Neuronal stem cell (in vitro differentiated cells): ENCODE data around the gene ADGRA1.

Experiments
- DNase-seq: peaks from one replicate; pipeline ENCODE4 v3.0.0-alpha.2; 2013; ENCODE audit warnings: low spot score
- H2AFZ ChIP-seq: one replicate; pipeline ENCODE4 v1.6.1; 2013; ENCODE audit warnings: mild to moderate bottlenecking, low read length, inconsistent platforms
- H2AK5ac ChIP-seq: 2 replicates; pipeline ENCODE4 v1.6.1; 2013; ENCODE audit warnings: low read depth, mild to moderate bottlenecking, inconsistent platforms, low read length, moderate library complexity, mixed read lengths
- H2BK120ac ChIP-seq: 2 replicates; pipeline ENCODE4 v1.6.1; 2013; ENCODE audit warnings: low read depth, mild to moderate bottlenecking, inconsistent platforms, low read length, moderate library complexity, mixed read lengths
- H2BK12ac ChIP-seq: one replicate; pipeline ENCODE4 v1.6.1; 2013; ENCODE audit warnings: low read length, inconsistent platforms
- H2BK15ac ChIP-seq: 2 replicates; pipeline ENCODE4 v1.6.1; 2013; ENCODE audit warnings: mild to moderate bottlenecking, low read length, inconsistent platforms, mixed read lengths
- H2BK5ac ChIP-seq: one replicate; pipeline ENCODE4 v1.6.1; 2013; ENCODE audit warnings: inconsistent platforms, mild to moderate bottlenecking, low read length, moderate library complexity
- H3K14ac ChIP-seq: one replicate; pipeline ENCODE4 v1.6.1; 2013; ENCODE audit warnings: low read length, inconsistent platforms
- H3K18ac ChIP-seq: 2 replicates; pipeline ENCODE4 v1.6.1; 2013; ENCODE audit warnings: low read length, inconsistent platforms
- H3K23ac ChIP-seq: 2 replicates; pipeline ENCODE4 v1.6.1; 2013; ENCODE audit warnings: low read depth, mild to moderate bottlenecking, mixed read lengths, low read length, inconsistent platforms; ENCODE audit not compliant: poor library complexity
- H3K27ac ChIP-seq: replicated peaks from 3 replicates; pipeline ENCODE4 v1.5.1; 2013; ENCODE audit warnings: low read length, inconsistent platforms
- H3K27me3 ChIP-seq, 3 experiments: 2 replicates each; pipeline ENCODE4 v1.6.1; 2013; ENCODE audit warnings: low read length in 3 of 3, mild to moderate bottlenecking in 2 of 3, inconsistent platforms in 1 of 3, low read depth in 1 of 3, mixed read lengths in 1 of 3, moderate library complexity in 1 of 3; ENCODE audit not compliant: control insufficient read depth in 3 of 3, insufficient read depth in 3 of 3
- H3K36me3 ChIP-seq, 2 donors: replicated peaks in 1 of 2; 2 replicates each; pipeline ENCODE4 v1.6.1; 2013; ENCODE audit warnings: low read length in 2 of 2; ENCODE audit not compliant: control insufficient read depth in 2 of 2, insufficient read depth in 2 of 2
- H3K4ac ChIP-seq: 2 replicates; pipeline ENCODE4 v1.6.1; 2013; ENCODE audit warnings: inconsistent platforms, mild to moderate bottlenecking, low read length, moderate library complexity
- H3K4me1 ChIP-seq, 2 donors: 1 replicate in 1 of 2; 2 replicates in 1 of 2; pipeline ENCODE4 v1.6.1; 2013; ENCODE audit warnings: low read length in 2 of 2, low read depth in 1 of 2; ENCODE audit not compliant: control insufficient read depth in 2 of 2, insufficient read depth in 1 of 2
- H3K4me2 ChIP-seq: one replicate; pipeline ENCODE4 v1.6.1; 2013; ENCODE audit warnings: mild to moderate bottlenecking, low read length, inconsistent platforms; ENCODE audit not compliant: insufficient read depth, poor library complexity, severe bottlenecking
- H3K4me3 ChIP-seq, 2 donors: 2 replicates each; pipeline ENCODE4 v1.5.1; 2013; ENCODE audit warnings: low read length in 2 of 2, mild to moderate bottlenecking in 2 of 2, inconsistent platforms in 1 of 2, moderate library complexity in 1 of 2
- H3K79me1 ChIP-seq: one replicate; pipeline ENCODE4 v1.6.1; 2013; ENCODE audit warnings: low read depth, mild to moderate bottlenecking, inconsistent platforms, low read length, moderate library complexity
- H3K9ac ChIP-seq: one replicate; pipeline ENCODE4 v1.6.1; 2013; ENCODE audit warnings: mild to moderate bottlenecking, low read depth, low read length, inconsistent platforms; ENCODE audit not compliant: poor library complexity
- H3K9me3 ChIP-seq, 2 donors: replicated peaks in 1 of 2; 2 replicates each; pipeline versions ENCODE3 to v1.6.1; 2013; ENCODE audit warnings: low read length in 2 of 2, mild to moderate bottlenecking in 2 of 2, inconsistent platforms in 1 of 2, low read depth in 1 of 2, mixed read lengths in 1 of 2, moderate library complexity in 1 of 2; ENCODE audit not compliant: control insufficient read depth in 2 of 2, insufficient read depth in 1 of 2
- H4K8ac ChIP-seq: one replicate; pipeline ENCODE4 v1.6.1; 2013; ENCODE audit warnings: low read depth, mild to moderate bottlenecking, inconsistent platforms, low read length, moderate library complexity
- H4K91ac ChIP-seq: one replicate; pipeline ENCODE4 v1.6.1; 2013; ENCODE audit warnings: low read length, low read depth, mild to moderate bottlenecking, inconsistent platforms; ENCODE audit not compliant: poor library complexity
- WGBS, 2 donors: extraction: QIAGEN DNeasy Blood & Tissue Kit; methylation state at CpG; one replicate each; pipeline ENCODE4 v1.1.7; 2013; ENCODE audit warnings: missing lambda C conversion rate in 2 of 2, mixed read lengths in 1 of 2; ENCODE audit not compliant: insufficient read length in 2 of 2, insufficient replicate concordance in 1 of 2; ENCODE audit errors: extremely low coverage in 2 of 2; 5-methylcytosine and 5-hydroxymethylcytosine counted together

The ADGRA1 gene

DNA sequence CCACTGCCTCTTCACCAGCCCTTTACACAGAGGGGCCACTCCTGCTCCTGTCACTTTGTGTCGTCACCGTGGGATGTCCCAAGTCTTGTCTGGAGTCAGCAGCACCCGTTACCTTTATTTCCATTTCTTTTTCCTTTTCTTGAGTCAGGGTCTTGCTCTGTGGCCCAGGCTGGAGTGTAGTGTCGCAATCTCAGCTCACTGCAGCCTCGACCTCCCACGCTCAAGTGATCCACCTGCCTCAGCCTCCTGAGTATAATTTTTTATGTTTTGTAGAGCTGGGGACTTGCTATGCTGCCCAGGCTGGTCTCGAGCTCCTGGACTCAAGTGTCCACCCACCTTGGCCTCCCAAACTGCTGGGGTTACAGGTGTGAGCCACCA is 28.6 kb upstream of the ADGRA1 start:
- Histone ChIP-seq H2AK5ac (no peak overlapping the region), H3K27me3 (peaks cover 0 to 11% (median 0%) of the 10 kb centered on the region in 3 experiments), H2BK5ac (no peak overlapping the region), H2BK120ac (no peak overlapping the region), H3K4me2 (peak overlapping the region; percentile 11), H3K9ac (no peak overlapping the region), H3K23ac (no peak overlapping the region), H3K4me1 (peaks cover 2 to 7% of the 10 kb centered on the region in 2 donors), H3K18ac (no peak overlapping the region), H2BK15ac (no peak overlapping the region), H2BK12ac (no peak overlapping the region), H3K36me3 (no peaks in the 10 kb centered on the region), H4K91ac (no peak overlapping the region), H3K4ac (no peak overlapping the region), H3K4me3 (no peak overlapping the region), H3K79me1 (peaks cover 1% of the 10 kb centered on the region), H3K14ac (no peak overlapping the region), H3K27ac (no peak overlapping the region), H2AFZ (no peak overlapping the region), H4K8ac (no peak overlapping the region), H3K9me3 (no peaks in the 10 kb centered on the region)
- no CpG with 5 or more reads among the region's 7 CpGs for WGBS, 2 donors
- no peak for DNase-seq

DNA sequence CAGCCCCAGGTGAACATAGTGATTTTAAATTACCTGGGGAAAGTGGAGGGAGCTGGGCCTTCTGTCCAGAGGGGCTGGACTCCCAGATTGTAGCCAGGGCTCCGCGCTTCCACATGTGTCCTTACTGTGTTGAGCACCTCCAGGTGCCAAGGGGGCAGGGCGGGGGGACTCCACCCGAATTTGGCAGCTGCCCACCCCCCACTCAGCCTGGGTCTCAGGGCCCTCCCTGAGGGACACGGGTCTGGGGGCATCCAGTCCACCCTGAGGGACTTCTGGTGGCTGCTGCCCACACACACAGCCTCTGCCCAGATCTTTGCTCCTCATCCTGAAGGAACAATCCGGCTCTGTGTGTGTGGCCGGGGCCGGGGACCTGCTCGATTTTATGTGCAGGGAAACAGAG is 28.2 kb upstream of the ADGRA1 start:
- H3K4ac ChIP-seq, result no peak overlapping the region
- H2BK120ac ChIP-seq, result no peak overlapping the region
- no peak overlapping the region for H2BK12ac ChIP-seq
- H3K4me2 ChIP-seq, result no peak overlapping the region
- no peak overlapping the region for H3K9ac ChIP-seq
- H3K27me3 ChIP-seq, result peaks cover 0 to 11% (median 0%) of the 10 kb centered on the region in 3 experiments
- H3K9me3 ChIP-seq, result no peaks in the 10 kb centered on the region
- no CpG with 5 or more reads among the region's 9 CpGs for WGBS, 2 donors
- no peak overlapping the region for H2BK5ac ChIP-seq
- no peak overlapping the region for H3K14ac ChIP-seq
- H3K4me3 ChIP-seq, result no peak overlapping the region
- peaks cover 2 to 7% of the 10 kb centered on the region in 2 donors for H3K4me1 ChIP-seq
- peak overlapping the region; percentile 31 for H3K23ac ChIP-seq
- peaks cover 1% of the 10 kb centered on the region for H3K79me1 ChIP-seq
- H4K91ac ChIP-seq, result no peak overlapping the region
- no peak overlapping the region for H3K27ac ChIP-seq
- H4K8ac ChIP-seq, result no peak overlapping the region
- DNase-seq, result no peak
- no peaks in the 10 kb centered on the region for H3K36me3 ChIP-seq
- H2AK5ac ChIP-seq, result peak overlapping the region; percentile 81
- H2AFZ ChIP-seq, result no peak overlapping the region
- peak overlapping the region; percentile 19 for H3K18ac ChIP-seq
- no peak overlapping the region for H2BK15ac ChIP-seq

DNA sequence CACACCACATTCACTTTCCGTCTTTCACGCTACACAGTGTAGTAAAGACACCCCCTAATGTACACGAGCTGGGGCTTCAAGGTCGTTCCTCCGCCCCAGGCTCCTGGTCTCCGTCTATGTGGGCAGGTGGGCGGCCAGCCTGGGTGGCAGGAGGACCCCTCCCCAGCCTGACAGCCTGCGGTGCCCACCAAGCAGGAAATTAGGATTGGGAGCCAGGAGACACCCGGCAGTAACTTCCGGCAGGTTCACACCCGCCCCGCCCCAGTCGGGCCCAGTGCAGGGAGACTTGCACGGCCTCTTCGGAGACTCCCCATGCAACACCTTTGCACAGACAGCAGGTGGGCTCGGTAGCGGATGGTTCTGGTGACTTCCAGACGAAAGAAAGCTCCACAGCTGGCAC is 27.7 kb upstream of the ADGRA1 start:
- H3K36me3 ChIP-seq, result no peaks in the 10 kb centered on the region
- no peak overlapping the region for H3K27ac ChIP-seq
- peak overlapping the region; percentile 50 for H3K9ac ChIP-seq
- H2BK5ac ChIP-seq, result peak overlapping the region; percentile 53
- no peak overlapping the region for H2AFZ ChIP-seq
- no CpG with 5 or more reads among the region's 18 CpGs for WGBS, 2 donors
- H3K4me1 ChIP-seq, result peaks cover 2 to 7% of the 10 kb centered on the region in 2 donors
- H2AK5ac ChIP-seq, result peak overlapping the region; percentile 81
- H2BK12ac ChIP-seq, result no peak overlapping the region
- H3K14ac ChIP-seq, result peak overlapping the region; percentile 71
- DNase-seq, result no peak
- no peak overlapping the region for H2BK120ac ChIP-seq
- H4K8ac ChIP-seq, result peak overlapping the region; percentile 17
- H3K4me2 ChIP-seq, result no peak overlapping the region
- no peaks in the 10 kb centered on the region for H3K9me3 ChIP-seq
- H3K79me1 ChIP-seq, result peaks cover 1% of the 10 kb centered on the region
- peak overlapping the region; percentile 71 for H3K18ac ChIP-seq
- H3K4ac ChIP-seq, result no peak overlapping the region
- no peak overlapping the region for H3K4me3 ChIP-seq
- peaks cover 0 to 11% (median 0%) of the 10 kb centered on the region in 3 experiments for H3K27me3 ChIP-seq
- no peak overlapping the region for H4K91ac ChIP-seq
- H2BK15ac ChIP-seq, result peak overlapping the region; percentile 89
- H3K23ac ChIP-seq, result peak overlapping the region; percentile 31

DNA sequence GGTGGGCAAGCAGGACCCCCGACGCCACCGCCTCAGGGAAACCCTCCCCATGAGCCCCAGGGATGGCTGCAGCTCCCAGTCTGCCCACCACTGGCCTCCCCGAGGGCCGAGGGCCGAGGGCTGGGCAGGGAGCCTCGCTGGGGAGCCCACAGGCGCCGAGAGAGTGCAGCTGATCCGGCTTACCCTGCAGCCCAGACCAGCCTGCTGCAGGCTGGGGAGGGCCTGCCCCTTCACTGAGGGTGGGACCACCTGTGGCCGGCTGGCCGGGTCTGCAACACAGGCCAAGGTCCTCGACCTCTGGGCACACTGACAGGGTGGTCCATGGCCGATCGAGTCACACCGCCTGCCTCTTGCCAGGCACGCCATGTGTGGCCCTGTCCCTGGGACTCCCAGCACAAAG is 27.3 kb upstream of the ADGRA1 start:
- Histone ChIP-seq H3K4me3 (no peak overlapping the region), H2BK5ac (peak overlapping the region; percentile 66), H4K8ac (no peak overlapping the region), H3K4me1 (peaks cover 2 to 5% of the 10 kb centered on the region in 2 donors), H3K9ac (peak overlapping the region; percentile 44), H2BK12ac (no peak overlapping the region), H3K27me3 (peaks cover 0 to 11% (median 0%) of the 10 kb centered on the region in 3 experiments), H3K79me1 (peaks cover 1% of the 10 kb centered on the region), H3K4me2 (no peak overlapping the region), H2AFZ (no peak overlapping the region), H3K4ac (no peak overlapping the region), H3K14ac (peak overlapping the region; percentile 82), H3K36me3 (no peaks in the 10 kb centered on the region), H2BK120ac (no peak overlapping the region), H2BK15ac (peak overlapping the region; percentile 89), H3K18ac (peak overlapping the region; percentile 59), H3K23ac (peak overlapping the region; percentile 55), H2AK5ac (peak overlapping the region; percentile 90), H4K91ac (no peak overlapping the region), H3K9me3 (no peaks in the 10 kb centered on the region), H3K27ac (no peak overlapping the region)
- no CpG with 5 or more reads among the region's 17 CpGs for WGBS, 2 donors
- no peak for DNase-seq
